Myocyte (in vitro differentiated cells): ENCODE measurements around the gene GLT8D2. TPM values are rescaled to one million over a fixed set of nuclear protein-coding genes. Genes with fewer than 3 reads are reported as not detected.
A peak's percentile ranks its signal among the peaks of the same experiment; 100 is the strongest.

ENCODE experiments used
- DNase-seq: peaks from one replicate; pipeline ENCODE4 v3.0.0-alpha.2; 2012; ENCODE audit warnings: low read depth
- total RNA-seq: library from RNA; depleted of rRNA; stranded (reverse); fragments of >200 nt; gene quantifications from 2 replicates; pipeline ENCODE4 v1.2.3, GENCODE V29; 2014

Gene GLT8D2
- total RNA-seq, 1 donor from 2014 or later: 17.9 TPM

- DNase-seq: peak; percentile 8
These were observed 94.0 kb downstream of the GLT8D2 start for GRCh38 chr12:103955811-103956508.

- no peak for DNase-seq
These were observed 97.5 kb downstream of the GLT8D2 start for GRCh38 chr12:103952497-103952896.

- DNase-seq: no peak
These were observed 101.1 kb downstream of the GLT8D2 start for GRCh38 chr12:103948746-103949406.

GRCh38 chr12:103947871-103948555 lies 102.0 kb downstream of the GLT8D2 start:
- DNase-seq: no peak

GRCh38 chr12:103944964-103945363 lies 105.0 kb downstream of the GLT8D2 start:
- DNase-seq: no peak

Other genes starting within 250 kb of the GLT8D2 start
- 9.7 and 10.0 TPM in 2 replicates for gene NT5DC3, start 209.0 kb downstream of the GLT8D2 start, total RNA-seq
- gene HSP90B1, start 119.8 kb downstream of the GLT8D2 start, total RNA-seq: 414 and 940 TPM in 2 replicates
- 26.2 and 28.1 TPM in 2 replicates for gene TDG, start 84.3 kb downstream of the GLT8D2 start, total RNA-seq
- 25.3 and 29.0 TPM in 2 replicates for gene HCFC2, start 14.3 kb upstream of the GLT8D2 start, total RNA-seq
- 12.8 and 33.2 TPM in 2 replicates for gene NFYB, start 88.0 kb upstream of the GLT8D2 start, total RNA-seq
- gene TXNRD1, start 165.6 kb upstream of the GLT8D2 start, total RNA-seq: 127 and 185 TPM in 2 replicates